Body of pancreas (tissue), 4 donors: ENCODE data around the gene TP53BP1.

Source experiments
- POLR2A ChIP-seq, 3 donors: fragments of 450-650 bp; IDR thresholded peaks; one replicate each; pipeline ENCODE4 v1.6.1; 2016; ENCODE audit warnings: antibody characterized with exemption in 3 of 3, mild to moderate bottlenecking in 2 of 3
- TF ChIP-seq, protein P1 (sequence below), 7 experiments: fragments of 450-650 bp in 4 of 7; fragments of 200-600 bp in 3 of 7; sonication (generic) in 3 of 7; IDR thresholded peaks; one replicate each; pipeline ENCODE4 v1.5.1; 2016 to 2019; ENCODE audit warnings: antibody characterized with exemption in 7 of 7

DNA sequence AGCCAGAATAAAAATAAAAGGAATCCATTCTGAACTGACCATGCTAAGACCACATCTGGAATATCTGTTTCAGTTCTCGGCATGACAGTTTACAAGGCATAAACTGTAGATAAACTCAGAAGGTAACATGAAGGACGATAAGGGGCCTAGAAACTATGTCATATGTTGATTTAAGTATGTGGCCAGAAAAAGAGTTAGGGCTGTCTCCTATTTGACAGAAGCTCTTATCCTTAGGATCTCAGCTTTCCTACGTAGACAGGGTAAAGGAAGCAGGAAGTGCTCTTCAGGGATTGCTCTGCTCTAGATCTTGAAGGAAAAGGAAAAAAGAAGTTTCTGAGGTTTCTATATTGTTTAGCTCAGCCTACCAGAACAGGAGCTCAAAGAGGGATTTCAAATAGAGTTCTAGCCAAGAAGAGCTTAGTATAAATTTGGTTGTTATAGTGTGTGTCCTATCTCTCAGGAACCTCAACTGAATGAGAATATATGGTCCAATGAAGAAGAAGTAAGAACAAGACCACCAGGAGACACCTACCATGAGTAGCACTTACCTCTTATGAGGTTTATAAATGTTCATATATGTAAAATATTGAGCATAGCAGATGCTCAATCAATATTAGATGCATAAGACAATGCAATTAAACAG, 59.2 kb downstream of the TP53BP1 start:
- TF ChIP-seq, protein P1, sequence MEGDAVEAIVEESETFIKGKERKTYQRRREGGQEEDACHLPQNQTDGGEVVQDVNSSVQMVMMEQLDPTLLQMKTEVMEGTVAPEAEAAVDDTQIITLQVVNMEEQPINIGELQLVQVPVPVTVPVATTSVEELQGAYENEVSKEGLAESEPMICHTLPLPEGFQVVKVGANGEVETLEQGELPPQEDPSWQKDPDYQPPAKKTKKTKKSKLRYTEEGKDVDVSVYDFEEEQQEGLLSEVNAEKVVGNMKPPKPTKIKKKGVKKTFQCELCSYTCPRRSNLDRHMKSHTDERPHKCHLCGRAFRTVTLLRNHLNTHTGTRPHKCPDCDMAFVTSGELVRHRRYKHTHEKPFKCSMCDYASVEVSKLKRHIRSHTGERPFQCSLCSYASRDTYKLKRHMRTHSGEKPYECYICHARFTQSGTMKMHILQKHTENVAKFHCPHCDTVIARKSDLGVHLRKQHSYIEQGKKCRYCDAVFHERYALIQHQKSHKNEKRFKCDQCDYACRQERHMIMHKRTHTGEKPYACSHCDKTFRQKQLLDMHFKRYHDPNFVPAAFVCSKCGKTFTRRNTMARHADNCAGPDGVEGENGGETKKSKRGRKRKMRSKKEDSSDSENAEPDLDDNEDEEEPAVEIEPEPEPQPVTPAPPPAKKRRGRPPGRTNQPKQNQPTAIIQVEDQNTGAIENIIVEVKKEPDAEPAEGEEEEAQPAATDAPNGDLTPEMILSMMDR (IDR thresholded peaks at IDR 0.05) = no peak
- TF ChIP-seq POLR2A (IDR thresholded peaks at IDR 0.05) = no peak
